Activated B cell treated with CpG ODN at 0.5 μM for 24 hours (primary cell): ENCODE measurements around the gene GRAMD2B. TPM values are rescaled to one million over a fixed set of nuclear protein-coding genes. Genes with fewer than 3 reads are reported as not detected.

Source experiments
- ATAC-seq: fragments of 200-7000 bp; cut with Tn5 transposase; one replicate; pipeline ENCODE4 v1.10.0; 2021; ENCODE audit warnings: low read depth, mild to moderate bottlenecking, moderate library complexity
- CTCF ChIA-PET: fragments of 350-600 bp; sonication (Branson Sonifier 250); formaldehyde crosslinking; loops from one replicate; lab custom pipeline; 2021; ENCODE audit warnings: antibody characterized with exemption; lab: Charles Lee
- POLR2A ChIA-PET: fragments of 350-600 bp; sonication (Branson Sonifier 250); formaldehyde crosslinking; loops from one replicate; lab custom pipeline; 2021; ENCODE audit warnings: antibody characterized with exemption; lab: Charles Lee
- DNase-seq: peaks from one replicate; pipeline ENCODE4 v3.0.0; 2022
- H3K27ac Mint-ChIP-seq: one replicate; pipeline ENCODE4 v1.8.0; 2020; ENCODE audit warnings: mixed read lengths
- H3K27me3 Mint-ChIP-seq: one replicate; pipeline ENCODE4 v1.8.0; 2021; ENCODE audit warnings: mixed read lengths
- H3K36me3 Mint-ChIP-seq: one replicate; pipeline ENCODE4 v1.8.0; 2021; ENCODE audit warnings: low read depth, mixed read lengths
- H3K4me1 Mint-ChIP-seq: one replicate; pipeline ENCODE4 v1.8.0; 2021; ENCODE audit warnings: mixed read lengths
- H3K4me3 Mint-ChIP-seq: one replicate; pipeline ENCODE4 v1.8.0; 2020; ENCODE audit warnings: mild to moderate bottlenecking, mixed read lengths
- H3K9me3 Mint-ChIP-seq: one replicate; pipeline ENCODE4 v1.8.0; 2020; ENCODE audit warnings: mixed read lengths
- CTCF ChIP-seq: fragments of 200-600 bp; IDR thresholded peaks from one replicate; pipeline ENCODE4 v1.8.0; 2022; ENCODE audit warnings: antibody characterized with exemption, mild to moderate bottlenecking
- intact Hi-C: fragments of 100-400 bp; cut with micrococcal nuclease; formaldehyde crosslinking; loops from one replicate; pipeline ENCODE4 v1.15.1; 2024
- total RNA-seq: library from RNA; stranded (reverse); gene quantifications from 2 replicates; pipeline ENCODE4 v1.2.3, GENCODE V29; 2022

GRAMD2B gene
- total RNA-seq, 1 donor from 2014 or later: 4.9 TPM

- Mint-ChIP-seq H3K4me1 (no peaks in the 10 kb centered on the region), H3K27me3 (peaks cover 18% of the 10 kb centered on the region), H3K36me3 (no peaks in the 10 kb centered on the region), H3K27ac (no peak overlapping the region), H3K4me3 (no peak overlapping the region), H3K9me3 (peaks cover 7% of the 10 kb centered on the region)
- POLR2A ChIA-PET: no interaction called here
- no peak for DNase-seq
- CTCF ChIA-PET: no interaction called here
- no peak for ATAC-seq
- no peak for TF ChIP-seq CTCF
- intact Hi-C loops: no loop called here
These were observed 40.0 kb upstream of the GRAMD2B start for GRCh38 chr5:126383246-126383645.

GRCh38 chr5:126383776-126384175 lies 39.4 kb upstream of the GRAMD2B start:
- CTCF ChIA-PET: no interaction called here

GRCh38 chr5:126384985-126385384 lies 38.2 kb upstream of the GRAMD2B start:
- POLR2A ChIA-PET: no interaction called here

More at GRCh38 chr5:126383776-126384175, 39.4 kb upstream of the GRAMD2B start:
- peaks cover 18% of the 10 kb centered on the region for H3K27me3 Mint-ChIP-seq
- intact Hi-C loops: no loop called here
- H3K36me3 Mint-ChIP-seq: no peaks in the 10 kb centered on the region
- H3K4me1 Mint-ChIP-seq: no peaks in the 10 kb centered on the region
- no peak overlapping the region for H3K27ac Mint-ChIP-seq
- H3K4me3 Mint-ChIP-seq: no peak overlapping the region
- no peak for DNase-seq
- H3K9me3 Mint-ChIP-seq: peaks cover 7% of the 10 kb centered on the region
- POLR2A ChIA-PET: no interaction called here
- no peak for TF ChIP-seq CTCF
- ATAC-seq: no peak

GRCh38 chr5:126385524-126386502 lies 37.4 kb upstream of the GRAMD2B start:
- ATAC-seq: no peak
- ChIA-PET CTCF (interaction anchor here (0.7 kb wide), 1 partner anchor 48 kb away, joined by 3 read pairs; no protein-coding TSS in a partner anchor), POLR2A (no interaction called here)
- no peak overlapping the region for H3K27ac Mint-ChIP-seq
- no peak overlapping the region for H3K4me3 Mint-ChIP-seq
- DNase-seq: no peak
- intact Hi-C loops: no loop called here
- H3K4me1 Mint-ChIP-seq: no peaks in the 10 kb centered on the region
- H3K9me3 Mint-ChIP-seq: peaks cover 7% of the 10 kb centered on the region
- TF ChIP-seq CTCF: no peak
- H3K27me3 Mint-ChIP-seq: peaks cover 14% of the 10 kb centered on the region
- H3K36me3 Mint-ChIP-seq: no peaks in the 10 kb centered on the region

More at GRCh38 chr5:126384985-126385384, 38.2 kb upstream of the GRAMD2B start:
- Mint-ChIP-seq H3K4me3 (no peak overlapping the region), H3K9me3 (peaks cover 7% of the 10 kb centered on the region), H3K27ac (no peak overlapping the region), H3K27me3 (peaks cover 18% of the 10 kb centered on the region), H3K36me3 (no peaks in the 10 kb centered on the region), H3K4me1 (no peaks in the 10 kb centered on the region)
- no peak for TF ChIP-seq CTCF
- intact Hi-C loops: no loop called here
- ATAC-seq (no peak), DNase-seq (no peak)
- CTCF ChIA-PET: interaction anchor here (0.7 kb wide), 1 partner anchor 47 kb away, joined by 3 read pairs; no protein-coding TSS in a partner anchor

- Mint-ChIP-seq H3K27ac (no peak overlapping the region), H3K36me3 (no peaks in the 10 kb centered on the region), H3K27me3 (peaks cover 9% of the 10 kb centered on the region), H3K4me3 (no peak overlapping the region), H3K4me1 (no peaks in the 10 kb centered on the region), H3K9me3 (no peaks in the 10 kb centered on the region)
- intact Hi-C loops: no loop called here
- ChIA-PET CTCF (no interaction called here), POLR2A (no interaction called here)
- ATAC-seq (no peak), DNase-seq (no peak)
- TF ChIP-seq CTCF: no peak
These were observed 34.0 kb upstream of the GRAMD2B start for GRCh38 chr5:126389179-126389578.
